ENCODE measurements around the gene COG4. TPM values are rescaled to one million over a fixed set of nuclear protein-coding genes. Genes with fewer than 3 reads are reported as not detected.

COG4 gene
- total RNA-seq, 1 experiment from 2014 or later, result 46.2 TPM

- in situ Hi-C loops (cut with HindIII; ENCODE audit: low pct_unique_long_range_greater_than_20kb, low sequenced_read_pairs), result no loop called here
Measured at GRCh38 chr16:70494202-70494770, 29.1 kb downstream of the COG4 start.

GRCh38 chr16:70493802-70494201 is 29.6 kb downstream of the COG4 start:
- in situ Hi-C loops (cut with HindIII; ENCODE audit: low pct_unique_long_range_greater_than_20kb, low sequenced_read_pairs), result no loop called here
- no peak for DNase-seq (ENCODE audit: low read depth, low spot score)

More at GRCh38 chr16:70494202-70494770, 29.1 kb downstream of the COG4 start:
- no peak for DNase-seq (ENCODE audit: low read depth, low spot score)

- DNase-seq (ENCODE audit: low read depth, low spot score), result no peak
- in situ Hi-C loops (cut with HindIII; ENCODE audit: low pct_unique_long_range_greater_than_20kb, low sequenced_read_pairs), result no loop called here
Measured at GRCh38 chr16:70490261-70490660, 33.1 kb downstream of the COG4 start.

GRCh38 chr16:70484867-70485266 is 38.5 kb downstream of the COG4 start:
- no peak for DNase-seq (ENCODE audit: low read depth, low spot score)
- in situ Hi-C loops (cut with HindIII; ENCODE audit: low pct_unique_long_range_greater_than_20kb, low sequenced_read_pairs), result no loop called here

GRCh38 chr16:70483426-70483825 is 39.9 kb downstream of the COG4 start:
- in situ Hi-C loops (cut with HindIII; ENCODE audit: low pct_unique_long_range_greater_than_20kb, low sequenced_read_pairs), result no loop called here

GRCh38 chr16:70482624-70483023 is 40.7 kb downstream of the COG4 start:
- in situ Hi-C loops (cut with HindIII; ENCODE audit: low pct_unique_long_range_greater_than_20kb, low sequenced_read_pairs), result no loop called here
- DNase-seq (ENCODE audit: low read depth, low spot score), result no peak

More at GRCh38 chr16:70483426-70483825, 39.9 kb downstream of the COG4 start:
- DNase-seq (ENCODE audit: low read depth, low spot score), result no peak

GRCh38 chr16:70481929-70482536 is 41.3 kb downstream of the COG4 start:
- peak; percentile 15 for DNase-seq (ENCODE audit: low read depth, low spot score)
- in situ Hi-C loops (cut with HindIII; ENCODE audit: low pct_unique_long_range_greater_than_20kb, low sequenced_read_pairs), result no loop called here

- DNase-seq (ENCODE audit: low read depth, low spot score), result no peak
- in situ Hi-C loops (cut with HindIII; ENCODE audit: low pct_unique_long_range_greater_than_20kb, low sequenced_read_pairs), result no loop called here
Measured at GRCh38 chr16:70480127-70481105, 42.9 kb downstream of the COG4 start.

- in situ Hi-C loops (cut with HindIII; ENCODE audit: low pct_unique_long_range_greater_than_20kb, low sequenced_read_pairs), result no loop called here
- DNase-seq (ENCODE audit: low read depth, low spot score), result no peak
Measured at GRCh38 chr16:70478912-70479341, 44.4 kb downstream of the COG4 start.

- in situ Hi-C loops (cut with HindIII; ENCODE audit: low pct_unique_long_range_greater_than_20kb, low sequenced_read_pairs), result no loop called here
- DNase-seq (ENCODE audit: low read depth, low spot score), result no peak
Measured at GRCh38 chr16:70478169-70478568, 45.2 kb downstream of the COG4 start.

GRCh38 chr16:70476272-70477020 is 46.9 kb downstream of the COG4 start:
- in situ Hi-C loops (cut with HindIII; ENCODE audit: low pct_unique_long_range_greater_than_20kb, low sequenced_read_pairs), result no loop called here
- DNase-seq (ENCODE audit: low read depth, low spot score), result no peak

GRCh38 chr16:70475054-70475871 is 48.1 kb downstream of the COG4 start:
- in situ Hi-C loops (cut with HindIII; ENCODE audit: low pct_unique_long_range_greater_than_20kb, low sequenced_read_pairs), result no loop called here
- DNase-seq (ENCODE audit: low read depth, low spot score), result no peak

GRCh38 chr16:70474320-70475053 is 48.9 kb downstream of the COG4 start:
- no peak for DNase-seq (ENCODE audit: low read depth, low spot score)
- in situ Hi-C loops (cut with HindIII; ENCODE audit: low pct_unique_long_range_greater_than_20kb, low sequenced_read_pairs), result no loop called here

GRCh38 chr16:70473446-70474319 is 49.7 kb downstream of the COG4 start:
- no peak for DNase-seq (ENCODE audit: low read depth, low spot score)
- in situ Hi-C loops (cut with HindIII; ENCODE audit: low pct_unique_long_range_greater_than_20kb, low sequenced_read_pairs), result no loop called here

GRCh38 chr16:70472786-70473433 is 50.4 kb downstream of the COG4 start:
- in situ Hi-C loops (cut with HindIII; ENCODE audit: low pct_unique_long_range_greater_than_20kb, low sequenced_read_pairs), result no loop called here
- DNase-seq (ENCODE audit: low read depth, low spot score), result no peak

Data from SK-MEL-5 (cell line).